ENCODE measurements around the gene LTB. TPM values are rescaled to one million over a fixed set of nuclear protein-coding genes. Genes with fewer than 3 reads are reported as not detected.

Gene LTB
- total RNA-seq, 1 donor from 2014 or later: 0.57 TPM

DNA sequence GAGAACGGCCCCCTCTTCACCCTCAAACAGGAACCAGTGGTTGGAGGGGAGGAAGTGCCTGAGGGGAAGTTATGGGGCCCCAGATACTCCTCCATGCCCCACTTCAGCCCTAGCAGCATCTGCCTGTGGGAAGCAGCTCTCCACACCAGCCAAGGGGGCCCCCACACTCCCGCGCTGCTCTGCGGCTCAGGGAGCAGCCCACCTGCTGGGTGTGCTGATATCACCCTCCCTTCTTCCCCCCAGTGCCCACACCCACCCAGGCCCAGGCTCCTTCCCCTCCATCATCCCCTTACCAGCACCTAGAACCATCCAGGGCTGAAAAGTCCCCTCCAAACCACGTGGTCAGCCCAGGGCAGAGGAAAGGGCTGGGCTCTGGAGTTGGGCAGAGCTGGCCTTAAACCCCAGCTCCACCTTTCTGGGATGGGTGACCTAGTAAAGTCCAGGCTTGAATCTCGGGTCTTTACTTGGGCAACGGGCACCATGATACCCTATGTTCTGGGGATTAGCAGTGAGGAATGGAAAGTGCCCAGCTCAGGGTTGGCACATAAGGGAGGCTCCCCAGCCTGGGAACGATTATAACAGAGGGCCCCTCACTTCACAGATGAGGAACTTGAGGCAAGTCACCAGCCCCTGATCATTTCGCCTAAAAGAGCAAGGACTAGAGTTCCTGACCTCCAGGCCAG, 4.5 kb upstream of the LTB start:
- no peak overlapping the region for H3K4me3 Mint-ChIP-seq (ENCODE audit: low read depth)
- H3K4me1 Mint-ChIP-seq (ENCODE audit: low read depth): peaks cover 2% of the 10 kb centered on the region
- H3K27ac Mint-ChIP-seq: no peak overlapping the region
- no peak for DNase-seq (ENCODE audit: low spot score, unreplicated experiment)
- peaks cover 28% of the 10 kb centered on the region for H3K27me3 Mint-ChIP-seq
- no peaks in the 10 kb centered on the region for H3K36me3 Mint-ChIP-seq (ENCODE audit: insufficient read depth)
- no peaks in the 10 kb centered on the region for H3K9me3 Mint-ChIP-seq (ENCODE audit: low read depth)
- TF ChIP-seq, protein P1, sequence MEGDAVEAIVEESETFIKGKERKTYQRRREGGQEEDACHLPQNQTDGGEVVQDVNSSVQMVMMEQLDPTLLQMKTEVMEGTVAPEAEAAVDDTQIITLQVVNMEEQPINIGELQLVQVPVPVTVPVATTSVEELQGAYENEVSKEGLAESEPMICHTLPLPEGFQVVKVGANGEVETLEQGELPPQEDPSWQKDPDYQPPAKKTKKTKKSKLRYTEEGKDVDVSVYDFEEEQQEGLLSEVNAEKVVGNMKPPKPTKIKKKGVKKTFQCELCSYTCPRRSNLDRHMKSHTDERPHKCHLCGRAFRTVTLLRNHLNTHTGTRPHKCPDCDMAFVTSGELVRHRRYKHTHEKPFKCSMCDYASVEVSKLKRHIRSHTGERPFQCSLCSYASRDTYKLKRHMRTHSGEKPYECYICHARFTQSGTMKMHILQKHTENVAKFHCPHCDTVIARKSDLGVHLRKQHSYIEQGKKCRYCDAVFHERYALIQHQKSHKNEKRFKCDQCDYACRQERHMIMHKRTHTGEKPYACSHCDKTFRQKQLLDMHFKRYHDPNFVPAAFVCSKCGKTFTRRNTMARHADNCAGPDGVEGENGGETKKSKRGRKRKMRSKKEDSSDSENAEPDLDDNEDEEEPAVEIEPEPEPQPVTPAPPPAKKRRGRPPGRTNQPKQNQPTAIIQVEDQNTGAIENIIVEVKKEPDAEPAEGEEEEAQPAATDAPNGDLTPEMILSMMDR (IDR thresholded peaks at IDR 0.05; ENCODE audit: unreplicated experiment): no peak

DNA sequence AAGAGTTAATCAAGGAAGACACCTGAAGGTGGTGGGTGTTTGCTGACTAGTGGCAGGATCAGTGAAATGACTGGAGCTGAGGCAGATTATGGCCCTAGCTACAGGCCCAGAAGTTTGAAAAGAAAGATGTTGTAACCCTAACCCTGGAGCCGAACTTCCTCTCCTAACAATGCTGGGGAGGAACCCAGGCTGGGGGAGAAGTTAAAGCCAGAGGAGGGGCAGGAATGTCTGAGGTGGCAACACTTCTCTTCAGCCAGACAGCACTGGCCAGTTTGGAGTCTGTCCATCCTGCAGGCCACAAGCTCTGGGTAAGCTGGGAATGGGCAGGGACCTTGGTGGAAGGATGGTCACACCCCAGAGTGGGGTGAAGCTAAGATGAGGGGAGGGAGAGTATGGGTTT, 3.8 kb upstream of the LTB start, which contains the start of gene LST1:
Gene LST1, plus strand, starts transcription at position 270 of the 400 bp plus-strand sequence. CDS start 1,023 bp downstream, outside the sequence.
- Mint-ChIP-seq H3K9me3 (ENCODE audit: low read depth) (no peaks in the 10 kb centered on the region), H3K4me3 (ENCODE audit: low read depth) (no peak within 1 kb of the TSS), H3K4me1 (ENCODE audit: low read depth) (peaks cover 7% of the 10 kb centered on the region), H3K27me3 (peaks cover 35% of the 10 kb centered on the region), H3K27ac (no peak within 1 kb of the TSS), H3K36me3 (ENCODE audit: insufficient read depth) (no peaks in the 10 kb centered on the region)
- TF ChIP-seq, protein P1 (IDR thresholded peaks at IDR 0.05; ENCODE audit: unreplicated experiment): no peak
- no peak for DNase-seq (ENCODE audit: low spot score, unreplicated experiment)

DNA sequence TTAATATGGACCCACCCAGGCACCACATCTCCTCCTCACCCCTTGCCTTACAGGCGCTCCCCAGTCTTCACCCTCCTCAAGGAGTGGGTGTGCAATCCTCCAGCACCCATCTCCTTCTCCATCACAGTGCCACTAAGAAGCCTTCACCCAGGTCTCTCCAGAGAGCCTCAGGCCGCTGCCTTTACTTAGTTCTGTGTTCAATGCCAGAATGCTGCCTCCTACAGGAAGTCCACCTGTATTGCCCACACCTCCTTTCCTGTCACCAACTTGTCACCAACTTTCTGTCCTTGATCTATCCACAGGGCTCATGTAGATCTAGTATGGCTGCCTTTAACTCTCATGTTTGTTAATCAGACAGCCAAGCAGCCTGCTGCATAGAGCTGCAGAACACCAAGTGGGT, 3.3 kb upstream of the LTB start:
- H3K9me3 Mint-ChIP-seq (ENCODE audit: low read depth): no peaks in the 10 kb centered on the region
- no peak overlapping the region for H3K4me3 Mint-ChIP-seq (ENCODE audit: low read depth)
- peaks cover 38% of the 10 kb centered on the region for H3K27me3 Mint-ChIP-seq
- TF ChIP-seq, protein P1 (IDR thresholded peaks at IDR 0.05; ENCODE audit: unreplicated experiment): peak; percentile 47
- no peak overlapping the region for H3K27ac Mint-ChIP-seq
- no peak for DNase-seq (ENCODE audit: low spot score, unreplicated experiment)
- no peaks in the 10 kb centered on the region for H3K36me3 Mint-ChIP-seq (ENCODE audit: insufficient read depth)
- H3K4me1 Mint-ChIP-seq (ENCODE audit: low read depth): peaks cover 10% of the 10 kb centered on the region

DNA sequence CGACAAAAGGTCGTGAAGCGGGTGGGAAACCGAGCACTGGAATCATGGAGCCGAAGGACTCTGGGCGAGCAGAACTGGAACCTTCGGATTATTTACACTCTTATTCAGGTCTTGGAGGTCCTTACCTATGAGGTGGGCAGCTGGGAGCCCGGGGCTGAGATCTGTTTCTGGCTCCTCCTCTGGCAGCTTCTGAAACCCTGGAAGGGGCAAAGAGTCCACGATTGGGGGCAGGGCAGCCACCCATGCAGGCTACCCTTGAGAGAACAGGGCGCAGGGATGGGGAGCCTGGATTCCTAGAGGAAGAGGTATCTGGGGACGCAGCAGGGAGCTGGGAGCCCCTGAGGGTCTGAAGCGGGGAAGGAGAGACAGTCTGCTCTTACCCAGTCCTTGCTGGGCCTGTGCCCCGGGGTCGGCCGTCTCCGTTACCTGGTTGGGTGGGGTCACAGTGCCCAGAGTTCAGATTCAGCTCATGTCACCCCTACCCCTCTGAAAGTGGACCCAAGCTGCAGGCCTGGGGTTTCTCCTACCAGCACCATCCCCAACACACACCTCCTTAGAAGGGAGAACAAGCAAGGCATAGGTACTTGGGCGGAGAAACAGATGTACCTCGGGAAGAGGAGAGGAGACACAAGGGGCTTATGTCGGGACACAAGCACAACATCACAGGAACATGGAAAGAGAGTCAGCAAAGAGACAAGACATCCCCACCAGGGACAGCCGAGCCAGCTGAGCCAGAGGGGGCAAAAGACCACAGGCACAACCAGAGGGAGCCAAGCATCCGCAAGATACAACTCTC, 592 bp downstream of the LTB start:
- Mint-ChIP-seq H3K9me3 (ENCODE audit: low read depth) (no peaks in the 10 kb centered on the region), H3K4me3 (ENCODE audit: low read depth) (peak overlapping the region; percentile 92), H3K4me1 (ENCODE audit: low read depth) (peaks cover 11% of the 10 kb centered on the region), H3K27ac (peak overlapping the region; percentile 92), H3K36me3 (ENCODE audit: insufficient read depth) (no peaks in the 10 kb centered on the region), H3K27me3 (peaks cover 43% of the 10 kb centered on the region)
- DNase-seq (ENCODE audit: low spot score, unreplicated experiment): no peak
- TF ChIP-seq, protein P1 (IDR thresholded peaks at IDR 0.05; ENCODE audit: unreplicated experiment): no peak

DNA sequence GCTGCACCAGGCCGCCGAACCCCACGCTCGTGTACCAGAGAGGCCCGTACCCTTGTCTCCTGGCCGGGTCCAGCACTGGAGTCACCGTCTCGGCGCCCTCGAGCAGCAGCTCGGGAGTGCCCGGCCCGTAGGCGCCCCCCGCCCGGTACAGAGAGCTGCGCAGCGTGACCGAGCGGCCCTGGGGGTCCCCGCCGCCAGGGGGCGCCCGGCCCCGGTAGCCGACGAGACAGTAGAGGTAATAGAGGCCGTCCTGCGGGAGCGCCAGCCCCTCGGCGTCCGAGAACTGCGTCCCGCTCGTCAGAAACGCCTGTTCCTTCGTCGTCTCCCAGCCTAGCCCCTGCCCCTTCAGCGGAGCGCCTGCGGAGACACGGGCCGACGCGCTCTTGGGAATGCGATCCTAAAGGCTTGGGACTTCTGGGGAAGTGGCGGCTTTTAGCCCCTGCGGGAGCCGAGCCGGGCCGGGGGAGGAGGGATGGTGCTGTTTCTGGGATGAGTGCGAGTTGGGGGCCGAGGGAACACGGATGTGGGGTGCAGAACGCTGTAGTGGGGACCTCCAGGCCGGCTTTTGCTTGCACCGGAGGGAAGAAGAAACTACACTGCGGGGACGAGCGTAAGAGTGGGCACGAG, 1.3 kb downstream of the LTB start:
- TF ChIP-seq, protein P1 (IDR thresholded peaks at IDR 0.05; ENCODE audit: unreplicated experiment): peak; percentile 100
- DNase-seq (ENCODE audit: low spot score, unreplicated experiment): peak; percentile 89
- no peaks in the 10 kb centered on the region for H3K36me3 Mint-ChIP-seq (ENCODE audit: insufficient read depth)
- H3K9me3 Mint-ChIP-seq (ENCODE audit: low read depth): no peaks in the 10 kb centered on the region
- H3K4me3 Mint-ChIP-seq (ENCODE audit: low read depth): peak overlapping the region; percentile 92
- H3K27ac Mint-ChIP-seq: peak overlapping the region; percentile 92
- peaks cover 11% of the 10 kb centered on the region for H3K4me1 Mint-ChIP-seq (ENCODE audit: low read depth)
- peaks cover 49% of the 10 kb centered on the region for H3K27me3 Mint-ChIP-seq
